GM21529 (cell line): ENCODE results near the gene MYO16.

Source experiments
- ATAC-seq: cut with Tn5 transposase; IDR thresholded peaks from one replicate; pipeline ENCODE4 v1.9.1; 2021; ENCODE audit not compliant: unreplicated experiment

MYO16 gene

GRCh38 chr13:108629181-108629752 is at the start of gene MYO16:
Gene MYO16, plus strand, starts transcription at chr13:108629611. Its CDS starts 234 bp downstream, at chr13:108629845.
- no peak for ATAC-seq

GRCh38 chr13:108586826-108587225 is 42.6 kb upstream of the MYO16 start:
- ATAC-seq = no peak

- no peak for ATAC-seq
Observed at GRCh38 chr13:108588516-108588915, 40.9 kb upstream of the MYO16 start.

GRCh38 chr13:108594153-108594552 is 35.3 kb upstream of the MYO16 start:
- ATAC-seq = no peak

- ATAC-seq = no peak
Observed at GRCh38 chr13:108595436-108596274, 33.8 kb upstream of the MYO16 start.

- no peak for ATAC-seq
Observed at GRCh38 chr13:108597943-108598342, 31.5 kb upstream of the MYO16 start.

- ATAC-seq = no peak
Observed at GRCh38 chr13:108606424-108606823, 23.0 kb upstream of the MYO16 start.

- ATAC-seq = no peak
Observed at GRCh38 chr13:108609353-108609752, 20.1 kb upstream of the MYO16 start.

GRCh38 chr13:108610507-108610906 is 18.9 kb upstream of the MYO16 start:
- no peak for ATAC-seq

- ATAC-seq = no peak
Observed at GRCh38 chr13:108615241-108615640, 14.2 kb upstream of the MYO16 start.

- no peak for ATAC-seq
Observed at GRCh38 chr13:108618233-108618632, 11.2 kb upstream of the MYO16 start.

- ATAC-seq = no peak
Observed at GRCh38 chr13:108621462-108621861, 7.9 kb upstream of the MYO16 start.

- no peak for ATAC-seq
Observed at GRCh38 chr13:108624108-108624507, 5.3 kb upstream of the MYO16 start.

GRCh38 chr13:108624979-108625378 is 4.4 kb upstream of the MYO16 start:
- ATAC-seq = no peak

GRCh38 chr13:108629988-108630387 is 577 bp downstream of the MYO16 start:
- no peak for ATAC-seq

- no peak for ATAC-seq
Observed at GRCh38 chr13:108632649-108633167, 3.3 kb downstream of the MYO16 start.

GRCh38 chr13:108638901-108639300 is 9.5 kb downstream of the MYO16 start:
- ATAC-seq = no peak

GRCh38 chr13:108643646-108644353 is 14.4 kb downstream of the MYO16 start:
- no peak for ATAC-seq

- no peak for ATAC-seq
Observed at GRCh38 chr13:108645376-108645775, 16.0 kb downstream of the MYO16 start.

GRCh38 chr13:108650271-108650670 is 20.9 kb downstream of the MYO16 start:
- ATAC-seq = no peak

- ATAC-seq = no peak
Observed at GRCh38 chr13:108656742-108657141, 27.3 kb downstream of the MYO16 start.

GRCh38 chr13:108657519-108657918 is 28.1 kb downstream of the MYO16 start:
- ATAC-seq = no peak
